GM10266 (cell line): Measurements from ENCODE around the gene SLC30A3.
A peak's percentile ranks its signal among the peaks of the same experiment; 100 is the strongest.

ENCODE experiments used
- DNase-seq: peaks from one replicate; pipeline ENCODE4 v3.0.0; 2012; ENCODE audit errors: extremely low spot score
- CTCF ChIP-seq: IDR thresholded peaks from 2 replicates; pipeline ENCODE4 v1.5.1; 2012; ENCODE audit warnings: mild to moderate bottlenecking, low read depth; ENCODE audit not compliant: control insufficient read depth, insufficient read depth; ENCODE audit errors: missing control alignments

Gene SLC30A3

GRCh38 chr2:27264753-27265535, 2.1 kb upstream of the SLC30A3 start:
- peak; percentile 55 for TF ChIP-seq CTCF
- peak; percentile 83 for DNase-seq

GRCh38 chr2:27264253-27264752, 1.5 kb upstream of the SLC30A3 start:
- no peak for TF ChIP-seq CTCF
- no peak for DNase-seq

- TF ChIP-seq CTCF = no peak
- DNase-seq = peak; percentile 62
Measured at GRCh38 chr2:27263287-27264252, 723 bp upstream of the SLC30A3 start.

GRCh38 chr2:27261926-27262298, 935 bp downstream of the SLC30A3 start:
- no peak for TF ChIP-seq CTCF
- no peak for DNase-seq

- TF ChIP-seq CTCF = no peak
- DNase-seq = no peak
Measured at GRCh38 chr2:27261241-27261925, 1.5 kb downstream of the SLC30A3 start.

- no peak for DNase-seq
- TF ChIP-seq CTCF = no peak
Measured at GRCh38 chr2:27258051-27258450, 4.8 kb downstream of the SLC30A3 start.
